DMS153 treated with DMSO at 0.1 percent for 48 hours (cell line): ENCODE measurements around the gene GPC3.
A peak's percentile ranks its signal among the peaks of the same experiment; 100 is the strongest.
"Not testable (repeated sequence)": the region's sequence is repeated elsewhere in the genome, so short reads cannot be mapped to it uniquely, and the experiment has no call there.

Experiments
- DNase-seq: peaks from one replicate; lab custom pipeline; 2025; ENCODE audit not compliant: unreplicated experiment; lab: John Stamatoyannopoulos, UW

GPC3 gene

GRCh38 chrX:133897593-133898163 is 87.7 kb downstream of the GPC3 start:
- no peak for DNase-seq

GRCh38 chrX:133892337-133892736 is 93.1 kb downstream of the GPC3 start:
- DNase-seq = no peak

GRCh38 chrX:133888984-133889383 is 96.4 kb downstream of the GPC3 start:
- DNase-seq = no peak

GRCh38 chrX:133888084-133888483 is 97.3 kb downstream of the GPC3 start:
- not testable (repeated sequence) for DNase-seq

GRCh38 chrX:133884430-133885394 is 100.7 kb downstream of the GPC3 start:
- no peak for DNase-seq

- DNase-seq = no peak
These were observed 103.5 kb downstream of the GPC3 start for GRCh38 chrX:133881893-133882292.

- no peak for DNase-seq
These were observed 104.4 kb downstream of the GPC3 start for GRCh38 chrX:133881007-133881406.

GRCh38 chrX:133880032-133880443 is 105.4 kb downstream of the GPC3 start:
- DNase-seq = no peak

- no peak for DNase-seq
These were observed 106.7 kb downstream of the GPC3 start for GRCh38 chrX:133878710-133879109.

- no peak for DNase-seq
These were observed 108.7 kb downstream of the GPC3 start for GRCh38 chrX:133876646-133877045.

- no peak for DNase-seq
These were observed 116.1 kb downstream of the GPC3 start for GRCh38 chrX:133869270-133869669.

- DNase-seq = peak; percentile 4
These were observed 116.7 kb downstream of the GPC3 start for GRCh38 chrX:133868682-133869081.

- DNase-seq = no peak
These were observed 117.1 kb downstream of the GPC3 start for GRCh38 chrX:133868250-133868649.

GRCh38 chrX:133865761-133866471 is 119.5 kb downstream of the GPC3 start:
- no peak for DNase-seq

GRCh38 chrX:133864236-133864635 is 121.2 kb downstream of the GPC3 start:
- no peak for DNase-seq

GRCh38 chrX:133859860-133860259 is 125.5 kb downstream of the GPC3 start:
- peak; percentile 56 for DNase-seq

GRCh38 chrX:133859336-133859735 is 126.1 kb downstream of the GPC3 start:
- peak; percentile 64 for DNase-seq

GRCh38 chrX:133857640-133858269 is 127.6 kb downstream of the GPC3 start:
- no peak for DNase-seq

- no peak for DNase-seq
These were observed 128.6 kb downstream of the GPC3 start for GRCh38 chrX:133856819-133857218.

GRCh38 chrX:133854290-133854689 is 131.1 kb downstream of the GPC3 start:
- no peak for DNase-seq

GRCh38 chrX:133852837-133853356 is 132.5 kb downstream of the GPC3 start:
- no peak for DNase-seq
